ENCODE measurements around the gene ADD3. TPM values are rescaled to one million over a fixed set of nuclear protein-coding genes. Genes with fewer than 3 reads are reported as not detected.

Gene ADD3
- total and polyA plus RNA-seq, 2 of the 13 experiments (the other 11 are each of a cell fraction or from before 2014, with no cell fraction given): 44.7 to 57.5 TPM

- TF ChIP-seq ZMAT3 (CRISPR knock-in tag; conservative IDR thresholded peaks at IDR 0.05) (no peak), HOXA9 (CRISPR knock-in tag; IDR thresholded peaks at IDR 0.05; ENCODE audit: borderline replicate concordance) (no peak), ZNF142 (CRISPR knock-in tag; IDR thresholded peaks at IDR 0.05) (no peak), GATAD2A (CRISPR knock-in tag; IDR thresholded peaks at IDR 0.05) (peak; percentile 76), ZKSCAN8 (CRISPR knock-in tag; IDR thresholded peaks at IDR 0.05; ENCODE audit: borderline replicate concordance) (no peak), ZNF326 (CRISPR knock-in tag; IDR thresholded peaks at IDR 0.05; ENCODE audit: borderline replicate concordance) (no peak), ZNF709 (CRISPR knock-in tag; IDR thresholded peaks at IDR 0.05) (0 out of 2 replicates have a peak, but pooled peaks have one; percentile 54)
These were observed 40.6 kb upstream of the ADD3 start (continued) for GRCh38 chr10:109966961-109967738.

Data from HepG2 (cell line).